H9 (cell line): ENCODE results near the gene IFI44L. TPM values are rescaled to one million over a fixed set of nuclear protein-coding genes. Genes with fewer than 3 reads are reported as not detected.

ENCODE experiments used
- DNase-seq: peaks from one replicate; pipeline ENCODE4 v3.0.0-alpha.2; 2017
- H2AFZ ChIP-seq: one replicate; pipeline ENCODE4 v1.6.1; 2013; ENCODE audit warnings: mild to moderate bottlenecking, low read length, control low read depth, moderate library complexity
- H2AK5ac ChIP-seq: 2 replicates; pipeline ENCODE4 v1.6.1; 2013; ENCODE audit warnings: low read length, control low read depth, mixed read lengths; ENCODE audit not compliant: insufficient read length
- H2BK120ac ChIP-seq: one replicate; pipeline ENCODE4 v1.6.1; 2013; ENCODE audit warnings: low read depth, mild to moderate bottlenecking, low read length, control low read depth, inconsistent platforms; ENCODE audit not compliant: poor library complexity, severe bottlenecking
- H2BK12ac ChIP-seq: 2 replicates; pipeline ENCODE4 v1.6.1; 2013; ENCODE audit warnings: low read length, control low read depth, mixed read lengths, low read depth; ENCODE audit not compliant: insufficient read length
- H2BK15ac ChIP-seq: 2 replicates; pipeline ENCODE4 v1.6.1; 2013; ENCODE audit warnings: low read depth, low read length, control low read depth
- H2BK20ac ChIP-seq: one replicate; pipeline ENCODE4 v1.6.1; 2013; ENCODE audit warnings: low read depth, mild to moderate bottlenecking, low read length, control low read depth, inconsistent platforms; ENCODE audit not compliant: poor library complexity, severe bottlenecking
- H2BK5ac ChIP-seq: 2 replicates; pipeline ENCODE4 v1.6.1; 2013; ENCODE audit warnings: low read length, control low read depth, mixed read lengths; ENCODE audit not compliant: insufficient read length
- H3K14ac ChIP-seq: 2 replicates; pipeline ENCODE4 v1.6.1; 2013; ENCODE audit warnings: low read length, control low read depth; ENCODE audit not compliant: insufficient read depth
- H3K18ac ChIP-seq: 2 replicates; pipeline ENCODE4 v1.6.1; 2013; ENCODE audit warnings: low read depth, mild to moderate bottlenecking, mixed read lengths, low read length, control low read depth; ENCODE audit not compliant: insufficient read length
- H3K23ac ChIP-seq: 2 replicates; pipeline ENCODE4 v1.6.1; 2013; ENCODE audit warnings: low read length, control low read depth, mixed read lengths, low read depth; ENCODE audit not compliant: insufficient read length
- H3K23me2 ChIP-seq: 2 replicates; pipeline ENCODE4 v1.6.1; 2013; ENCODE audit warnings: low read depth, mild to moderate bottlenecking, mixed read lengths, low read length, control low read depth; ENCODE audit not compliant: insufficient read length, poor library complexity, severe bottlenecking
- H3K27ac ChIP-seq: 2 replicates; pipeline ENCODE4 v1.5.1; 2013; ENCODE audit warnings: low read length, control low read depth, mixed read lengths, low read depth; ENCODE audit not compliant: insufficient read length
- H3K27me3 ChIP-seq: 2 replicates; pipeline ENCODE4 v1.6.1; 2013; ENCODE audit warnings: low read length, control low read depth, inconsistent platforms; ENCODE audit not compliant: insufficient read depth
- H3K4ac ChIP-seq: 2 replicates; pipeline ENCODE4 v1.6.1; 2013; ENCODE audit warnings: low read depth, mild to moderate bottlenecking, control low read depth, inconsistent platforms, low read length, moderate library complexity
- H3K4me1 ChIP-seq: 2 replicates; pipeline ENCODE4 v1.6.1; 2013; ENCODE audit warnings: low read length, control low read depth, inconsistent platforms; ENCODE audit not compliant: insufficient read depth
- H3K4me2 ChIP-seq: 2 replicates; pipeline ENCODE4 v1.6.1; 2013; ENCODE audit warnings: low read length, control low read depth, mixed read lengths; ENCODE audit not compliant: insufficient read length, insufficient read depth
- H3K56ac ChIP-seq: 2 replicates; pipeline ENCODE4 v1.6.1; 2013; ENCODE audit warnings: low read depth, mild to moderate bottlenecking, mixed read lengths, low read length, control low read depth; ENCODE audit not compliant: insufficient read length
- H3K79me1 ChIP-seq: 2 replicates; pipeline ENCODE4 v1.6.1; 2013; ENCODE audit warnings: low read depth, mild to moderate bottlenecking, moderate library complexity, low read length, control low read depth, inconsistent platforms; ENCODE audit not compliant: insufficient read depth, poor library complexity, severe bottlenecking
- H3K79me2 ChIP-seq: 2 replicates; pipeline ENCODE4 v1.6.1; 2013; ENCODE audit warnings: low read length, control low read depth, inconsistent platforms; ENCODE audit not compliant: insufficient read depth
- H3K9ac ChIP-seq: 2 replicates; pipeline ENCODE4 v1.6.1; 2013; ENCODE audit warnings: low read length, control low read depth, mixed read lengths; ENCODE audit not compliant: insufficient read length; ENCODE audit errors: extremely low read depth
- H3K9me3 ChIP-seq: one replicate; pipeline ENCODE4 v1.6.1; 2013; ENCODE audit warnings: low read depth, low read length, inconsistent platforms; ENCODE audit not compliant: control insufficient read depth
- H3T11ph ChIP-seq: one replicate; pipeline ENCODE4 v1.6.1; 2013; ENCODE audit warnings: mild to moderate bottlenecking, low read length, control low read depth, inconsistent platforms
- H4K20me1 ChIP-seq: one replicate; pipeline ENCODE4 v1.6.1; 2013; ENCODE audit not compliant: control insufficient read depth, insufficient read length, insufficient read depth
- H4K5ac ChIP-seq: 2 replicates; pipeline ENCODE4 v1.6.1; 2013; ENCODE audit warnings: low read depth, mild to moderate bottlenecking, mixed read lengths, low read length, control low read depth; ENCODE audit not compliant: insufficient read length
- H4K8ac ChIP-seq: replicated peaks from 2 replicates; pipeline ENCODE4 v1.6.1; 2013; ENCODE audit warnings: low read length, control low read depth, mixed read lengths, low read depth; ENCODE audit not compliant: insufficient read length
- H4K91ac ChIP-seq: 2 replicates; pipeline ENCODE4 v1.6.1; 2013; ENCODE audit warnings: low read depth, mild to moderate bottlenecking, moderate library complexity, mixed read lengths, low read length, control low read depth; ENCODE audit not compliant: insufficient read length
- H3K27ac Mint-ChIP-seq, 3 experiments: 2 replicates in 2 of 3; 3 replicates in 1 of 3; pipeline ENCODE4 v1.8.0; 2020 to 2021; ENCODE audit warnings: mixed read lengths in 3 of 3, mild to moderate bottlenecking in 1 of 3, moderate library complexity in 1 of 3
- H3K27me3 Mint-ChIP-seq: 2 replicates; pipeline ENCODE4 v1.8.0; 2021; ENCODE audit warnings: low read depth, mild to moderate bottlenecking, moderate library complexity, mixed read lengths
- H3K36me3 Mint-ChIP-seq, 3 experiments: 2 replicates in 2 of 3; 3 replicates in 1 of 3; pipeline ENCODE4 v1.8.0; 2020 to 2021; ENCODE audit warnings: low read depth in 3 of 3, mixed read lengths in 3 of 3; ENCODE audit not compliant: insufficient read depth in 1 of 3
- H3K4me1 Mint-ChIP-seq, 2 experiments: 2 replicates each; pipeline ENCODE4 v1.8.0; 2020; ENCODE audit warnings: mixed read lengths in 2 of 2
- H3K4me3 Mint-ChIP-seq, 2 experiments: 2 replicates in 1 of 2; 3 replicates in 1 of 2; pipeline ENCODE4 v1.8.0; 2020 to 2021; ENCODE audit warnings: mild to moderate bottlenecking in 2 of 2, mixed read lengths in 2 of 2, moderate library complexity in 1 of 2
- H3K9me3 Mint-ChIP-seq, 2 experiments: 2 replicates in 1 of 2; 3 replicates in 1 of 2; pipeline ENCODE4 v1.8.0; 2020; ENCODE audit warnings: mild to moderate bottlenecking in 2 of 2, mixed read lengths in 2 of 2, moderate library complexity in 1 of 2
- CTCF ChIP-seq: fragments of 200-600 bp; sonication (generic); conservative IDR thresholded peaks from 3 replicates; pipeline ENCODE4 v1.8.0; 2021; ENCODE audit warnings: antibody characterized with exemption, mild to moderate bottlenecking
- WGBS: extraction: QIAGEN DNeasy Blood & Tissue Kit; methylation state at CpG from one replicate; pipeline ENCODE4 v1.1.7; 2013; ENCODE audit warnings: missing lambda C conversion rate, low lambda C conversion rate, mixed read lengths; ENCODE audit not compliant: insufficient read length; ENCODE audit errors: extremely low coverage; 5-methylcytosine and 5-hydroxymethylcytosine counted together
- total RNA-seq: library from RNA; stranded (reverse); gene quantifications from 2 replicates; pipeline ENCODE4 v1.2.1, GENCODE V29; 2021

IFI44L gene
- total RNA-seq, 1 experiment from 2014 or later = not detected

GRCh38 chr1:78633209-78633608 lies 13.0 kb downstream of the IFI44L start:
- no peaks in the 10 kb centered on the region for H3K9me3 Mint-ChIP-seq
- no peak overlapping the region for H3K4me3 Mint-ChIP-seq
- Histone ChIP-seq H2BK15ac (no peak overlapping the region), H3K14ac (no peak overlapping the region), H3K23ac (no peak overlapping the region), H4K91ac (no peak overlapping the region), H2BK5ac (no peak overlapping the region), H2BK120ac (no peak overlapping the region), H3K4me2 (no peak overlapping the region), H4K8ac (no peak overlapping the region), H3K27me3 (no peaks in the 10 kb centered on the region), H3K79me2 (no peaks in the 10 kb centered on the region), H3K4me1 (no peaks in the 10 kb centered on the region), H3K79me1 (no peaks in the 10 kb centered on the region), H2BK12ac (no peak overlapping the region), H3K9me3 (no peaks in the 10 kb centered on the region), H3K23me2 (peaks cover 4% of the 10 kb centered on the region), H2AK5ac (no peak overlapping the region), H4K5ac (no peak overlapping the region), H3K27ac (no peak overlapping the region), H3K9ac (no peak overlapping the region), H3T11ph (no peak overlapping the region), H3K56ac (no peak overlapping the region), H3K18ac (no peak overlapping the region), H3K4ac (no peak overlapping the region), H2BK20ac (no peak overlapping the region), H4K20me1 (no peaks in the 10 kb centered on the region), H2AFZ (no peak overlapping the region)
- whole genome bisulfite sequencing = no CpG with 5 or more reads among the region's 4 CpGs
- no peaks in the 10 kb centered on the region for H3K4me1 Mint-ChIP-seq
- no peaks in the 10 kb centered on the region for H3K36me3 Mint-ChIP-seq
- no peak overlapping the region for H3K27ac Mint-ChIP-seq
- no peak for TF ChIP-seq CTCF
- H3K27me3 Mint-ChIP-seq = 0 out of 2 replicates have a peak, but pooled peaks cover 3% of the 10 kb centered on the region
- DNase-seq = no peak
